ENCODE results near the gene UBASH3A. TPM values are rescaled to one million over a fixed set of nuclear protein-coding genes. Genes with fewer than 3 reads are reported as not detected.

Gene UBASH3A
- total RNA-seq, 2 experiments from 2014 or later, result not detected

DNA sequence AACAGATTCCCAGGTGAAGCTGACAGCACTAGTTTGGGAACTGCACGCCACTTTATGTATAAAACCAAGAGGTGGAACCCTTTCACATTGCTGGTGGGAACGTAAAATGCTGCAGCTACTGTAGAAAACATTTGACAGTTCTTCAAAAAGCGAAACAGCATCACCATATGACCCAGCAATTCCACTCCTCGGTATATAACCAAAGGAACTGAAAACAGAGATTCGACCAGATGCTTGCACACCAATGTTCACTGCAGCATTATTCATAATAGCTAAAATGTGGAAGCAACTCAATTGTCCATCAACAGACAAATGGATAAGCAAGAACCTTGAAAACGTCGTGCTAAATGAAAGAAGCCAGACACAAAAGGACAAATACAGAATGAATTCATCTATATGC lies 74.8 kb downstream of the UBASH3A start:
- Histone ChIP-seq H2AFZ (ENCODE audit: low read length) (no peak overlapping the region), H4K20me1 (ENCODE audit: insufficient read depth, low read length) (no peaks in the 10 kb centered on the region), H3K9me2 (ENCODE audit: insufficient read depth, low read length) (no peaks in the 10 kb centered on the region), H3K4me2 (ENCODE audit: low read length) (no peak overlapping the region), H3K79me2 (ENCODE audit: insufficient read depth, low read depth, low read length) (no peaks in the 10 kb centered on the region), H3K36me3 (ENCODE audit: insufficient read depth, low read length) (no peaks in the 10 kb centered on the region), H3K9me3 (ENCODE audit: low read length) (no peaks in the 10 kb centered on the region), H3K4me3 (ENCODE audit: low read depth, low read length, poor library complexity, severe bottlenecking) (no peak overlapping the region), H3K27ac (ENCODE audit: low read depth, low read length, poor library complexity, severe bottlenecking) (no peak overlapping the region), H3K4me1 (ENCODE audit: insufficient read depth, low read length, poor library complexity, severe bottlenecking) (no peaks in the 10 kb centered on the region)
- DNase-seq (ENCODE audit: low spot score), result no peak
- BruUV-seq (replicated peaks), result no TSS peak
- TF ChIP-seq, protein P1, sequence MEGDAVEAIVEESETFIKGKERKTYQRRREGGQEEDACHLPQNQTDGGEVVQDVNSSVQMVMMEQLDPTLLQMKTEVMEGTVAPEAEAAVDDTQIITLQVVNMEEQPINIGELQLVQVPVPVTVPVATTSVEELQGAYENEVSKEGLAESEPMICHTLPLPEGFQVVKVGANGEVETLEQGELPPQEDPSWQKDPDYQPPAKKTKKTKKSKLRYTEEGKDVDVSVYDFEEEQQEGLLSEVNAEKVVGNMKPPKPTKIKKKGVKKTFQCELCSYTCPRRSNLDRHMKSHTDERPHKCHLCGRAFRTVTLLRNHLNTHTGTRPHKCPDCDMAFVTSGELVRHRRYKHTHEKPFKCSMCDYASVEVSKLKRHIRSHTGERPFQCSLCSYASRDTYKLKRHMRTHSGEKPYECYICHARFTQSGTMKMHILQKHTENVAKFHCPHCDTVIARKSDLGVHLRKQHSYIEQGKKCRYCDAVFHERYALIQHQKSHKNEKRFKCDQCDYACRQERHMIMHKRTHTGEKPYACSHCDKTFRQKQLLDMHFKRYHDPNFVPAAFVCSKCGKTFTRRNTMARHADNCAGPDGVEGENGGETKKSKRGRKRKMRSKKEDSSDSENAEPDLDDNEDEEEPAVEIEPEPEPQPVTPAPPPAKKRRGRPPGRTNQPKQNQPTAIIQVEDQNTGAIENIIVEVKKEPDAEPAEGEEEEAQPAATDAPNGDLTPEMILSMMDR (conservative IDR thresholded peaks at IDR 0.05; ENCODE audit: low read length), result no peak
- no peak for TF ChIP-seq EZH2phosphoT487 (IDR thresholded peaks at IDR 0.05; ENCODE audit: borderline replicate concordance, low read depth, low read length)
- POLR2A ChIA-PET, result no interaction called here
- CTCF ChIA-PET (ENCODE audit: unreplicated experiment), result no interaction called here
- intact Hi-C loops (cut with micrococcal nuclease; ENCODE audit: unreplicated experiment), result no loop called here

DNA sequence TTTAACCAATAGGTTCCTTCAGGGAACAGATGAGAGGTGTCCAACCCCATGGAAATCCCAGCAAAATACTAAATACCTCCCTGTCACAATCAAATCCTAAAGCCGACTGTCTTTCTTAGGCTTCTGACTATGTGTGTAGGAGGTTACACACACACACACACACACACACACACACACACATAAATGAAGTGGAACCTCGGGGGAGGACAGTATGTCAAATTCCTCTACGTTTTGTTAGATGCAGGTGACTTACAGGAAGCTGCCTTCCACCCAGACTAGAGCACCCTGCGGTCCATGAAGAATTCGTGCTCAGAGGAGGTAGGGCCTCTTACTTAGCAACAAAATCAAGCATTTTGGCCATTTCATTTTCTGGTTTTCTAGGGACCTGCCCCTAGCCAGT lies 75.9 kb downstream of the UBASH3A start:
- H3K4me3 ChIP-seq (ENCODE audit: low read depth, low read length, poor library complexity, severe bottlenecking), result no peak overlapping the region
- H3K36me3 ChIP-seq (ENCODE audit: insufficient read depth, low read length), result no peaks in the 10 kb centered on the region
- no peak overlapping the region for H3K27ac ChIP-seq (ENCODE audit: low read depth, low read length, poor library complexity, severe bottlenecking)
- CTCF ChIA-PET (ENCODE audit: unreplicated experiment), result no interaction called here
- no peak for DNase-seq (ENCODE audit: low spot score)
- no peaks in the 10 kb centered on the region for H3K9me3 ChIP-seq (ENCODE audit: low read length)
- H2AFZ ChIP-seq (ENCODE audit: low read length), result no peak overlapping the region
- no peaks in the 10 kb centered on the region for H3K4me1 ChIP-seq (ENCODE audit: insufficient read depth, low read length, poor library complexity, severe bottlenecking)
- BruUV-seq (replicated peaks), result no TSS peak
- H3K9me2 ChIP-seq (ENCODE audit: insufficient read depth, low read length), result no peaks in the 10 kb centered on the region
- no peaks in the 10 kb centered on the region for H4K20me1 ChIP-seq (ENCODE audit: insufficient read depth, low read length)
- H3K79me2 ChIP-seq (ENCODE audit: insufficient read depth, low read depth, low read length), result no peaks in the 10 kb centered on the region
- POLR2A ChIA-PET, result no interaction called here
- TF ChIP-seq, protein P1 (conservative IDR thresholded peaks at IDR 0.05; ENCODE audit: low read length), result no peak
- no peak for TF ChIP-seq EZH2phosphoT487 (IDR thresholded peaks at IDR 0.05; ENCODE audit: borderline replicate concordance, low read depth, low read length)
- intact Hi-C loops (cut with micrococcal nuclease; ENCODE audit: unreplicated experiment), result no loop called here
- no peak overlapping the region for H3K4me2 ChIP-seq (ENCODE audit: low read length)

DNA sequence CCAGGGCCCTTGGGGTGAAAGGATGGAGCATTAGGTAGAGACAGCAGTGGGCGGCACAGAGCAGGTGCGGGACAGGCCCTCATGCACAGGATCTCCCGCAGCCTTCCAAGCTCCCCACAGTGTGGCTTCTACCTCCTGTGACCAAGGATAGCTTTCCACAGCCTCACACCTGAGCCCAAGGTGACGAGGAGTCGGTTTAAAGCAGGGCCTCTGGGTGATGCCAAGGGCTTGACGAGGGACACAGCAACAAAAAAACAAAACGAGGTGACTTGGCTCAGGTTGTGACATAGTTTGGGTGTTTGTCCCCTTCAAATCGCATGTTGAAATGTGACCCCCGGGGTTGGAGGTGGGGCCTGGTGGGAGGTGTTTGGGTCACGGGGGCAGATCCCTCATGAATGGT lies 77.0 kb downstream of the UBASH3A start:
- CTCF ChIA-PET (ENCODE audit: unreplicated experiment), result no interaction called here
- BruUV-seq (replicated peaks), result no TSS peak
- Histone ChIP-seq H3K36me3 (ENCODE audit: insufficient read depth, low read length) (no peaks in the 10 kb centered on the region), H4K20me1 (ENCODE audit: insufficient read depth, low read length) (no peaks in the 10 kb centered on the region), H3K9me3 (ENCODE audit: low read length) (no peaks in the 10 kb centered on the region), H3K4me3 (ENCODE audit: low read depth, low read length, poor library complexity, severe bottlenecking) (no peak overlapping the region), H3K27ac (ENCODE audit: low read depth, low read length, poor library complexity, severe bottlenecking) (no peak overlapping the region), H3K9me2 (ENCODE audit: insufficient read depth, low read length) (no peaks in the 10 kb centered on the region), H3K4me2 (ENCODE audit: low read length) (no peak overlapping the region), H2AFZ (ENCODE audit: low read length) (no peak overlapping the region), H3K79me2 (ENCODE audit: insufficient read depth, low read depth, low read length) (no peaks in the 10 kb centered on the region), H3K4me1 (ENCODE audit: insufficient read depth, low read length, poor library complexity, severe bottlenecking) (no peaks in the 10 kb centered on the region)
- no peak for TF ChIP-seq EZH2phosphoT487 (IDR thresholded peaks at IDR 0.05; ENCODE audit: borderline replicate concordance, low read depth, low read length)
- TF ChIP-seq, protein P1 (conservative IDR thresholded peaks at IDR 0.05; ENCODE audit: low read length), result no peak
- POLR2A ChIA-PET, result no interaction called here
- DNase-seq (ENCODE audit: low spot score), result no peak
- intact Hi-C loops (cut with micrococcal nuclease; ENCODE audit: unreplicated experiment), result no loop called here
